CD14-positive monocyte (primary cell): Measurements from ENCODE around the gene HCRTR1. TPM values are rescaled to one million over a fixed set of nuclear protein-coding genes. Genes with fewer than 3 reads are reported as not detected.

ENCODE experiments used
- DNase-seq, 3 donors: peaks; one replicate each; pipeline ENCODE4 v3.0.0-alpha.2; 2011 to 2022
- H2AFZ ChIP-seq: 2 replicates; pipeline ENCODE4 v1.6.0; 2012; ENCODE audit warnings: mild to moderate bottlenecking, low read depth, low read length, inconsistent platforms; ENCODE audit not compliant: insufficient read depth, poor library complexity, severe bottlenecking
- H3K27ac ChIP-seq, 2 donors: 1 replicate in 1 of 2; 2 replicates in 1 of 2; pipeline ENCODE4 v1.5.1; 2012 to 2013; ENCODE audit warnings: low read length in 2 of 2, control low read depth in 1 of 2, inconsistent platforms in 1 of 2, low read depth in 1 of 2, mild to moderate bottlenecking in 1 of 2
- H3K27me3 ChIP-seq, 2 donors: one replicate each; pipeline versions ENCODE4 v1.6.0 to v1.6.1; 2011 to 2013; ENCODE audit warnings: low read length in 2 of 2; ENCODE audit not compliant: control insufficient read depth in 2 of 2, insufficient read depth in 2 of 2
- H3K36me3 ChIP-seq, 2 donors: replicated peaks in 1 of 2; 1 replicate in 1 of 2; 2 replicates in 1 of 2; pipeline versions ENCODE4 v1.5.1 to v1.6.1; 2012 to 2013; ENCODE audit warnings: low read length in 2 of 2, control low read depth in 1 of 2, inconsistent platforms in 1 of 2, mild to moderate bottlenecking in 1 of 2; ENCODE audit not compliant: insufficient read depth in 2 of 2, control insufficient read depth in 1 of 2
- H3K4me1 ChIP-seq, 2 donors: 1 replicate in 1 of 2; 2 replicates in 1 of 2; pipeline versions ENCODE4 v1.5.1 to v1.6.1; 2012 to 2013; ENCODE audit warnings: low read length in 2 of 2, control low read depth in 1 of 2, inconsistent platforms in 1 of 2, mild to moderate bottlenecking in 1 of 2, moderate library complexity in 1 of 2; ENCODE audit not compliant: insufficient read depth in 2 of 2, control insufficient read depth in 1 of 2
- H3K4me2 ChIP-seq: replicated peaks from 2 replicates; pipeline ENCODE3; 2012; ENCODE audit warnings: low read length, moderate library complexity, mild to moderate bottlenecking; ENCODE audit not compliant: poor library complexity, severe bottlenecking; ENCODE audit errors: extremely low read depth
- H3K4me3 ChIP-seq, 3 experiments: fragments of 200-600 bp in 1 of 3; sonication (generic) in 1 of 3; replicated peaks in 1 of 3; 1 replicate in 2 of 3; 2 replicates in 1 of 3; pipeline ENCODE4 v1.5.1; 2011 to 2013; ENCODE audit warnings: low read length in 3 of 3, mild to moderate bottlenecking in 3 of 3, control low read depth in 2 of 3, low read depth in 2 of 3, inconsistent platforms in 1 of 3, moderate library complexity in 1 of 3
- H3K79me2 ChIP-seq: 2 replicates; pipeline ENCODE4 v1.6.0; 2012; ENCODE audit warnings: mild to moderate bottlenecking, control low read depth, inconsistent platforms, low read length, moderate library complexity; ENCODE audit not compliant: insufficient read depth
- H3K9ac ChIP-seq: 2 replicates; pipeline ENCODE4 v1.6.0; 2017; ENCODE audit warnings: low read length, mild to moderate bottlenecking; ENCODE audit not compliant: insufficient read depth, poor library complexity, severe bottlenecking
- H3K9me3 ChIP-seq, 2 donors: replicated peaks in 1 of 2; 1 replicate in 1 of 2; 2 replicates in 1 of 2; pipeline versions ENCODE4 v1.5.1 to v1.6.1; 2012 to 2013; ENCODE audit warnings: low read length in 2 of 2, control low read depth in 1 of 2; ENCODE audit not compliant: control insufficient read depth in 1 of 2, insufficient read depth in 1 of 2
- H4K20me1 ChIP-seq: 2 replicates; pipeline ENCODE4 v1.6.0; 2012; ENCODE audit warnings: mild to moderate bottlenecking, low read length, control low read depth, moderate library complexity; ENCODE audit not compliant: insufficient read depth
- H3K27ac Mint-ChIP-seq, 7 donors: one replicate each; pipeline ENCODE4 v1.8.0; 2020; ENCODE audit warnings: mild to moderate bottlenecking in 7 of 7, mixed read lengths in 7 of 7, moderate library complexity in 6 of 7, inconsistent platforms in 2 of 7
- H3K27me3 Mint-ChIP-seq, 3 donors: one replicate each; pipeline ENCODE4 v1.8.0; 2021 to 2022; ENCODE audit warnings: low read depth in 3 of 3, mild to moderate bottlenecking in 3 of 3, mixed read lengths in 3 of 3, moderate library complexity in 3 of 3, inconsistent platforms in 1 of 3
- H3K36me3 Mint-ChIP-seq, 2 donors: one replicate each; pipeline ENCODE4 v1.8.0; 2020; ENCODE audit warnings: mixed read lengths in 2 of 2, inconsistent platforms in 1 of 2, mild to moderate bottlenecking in 1 of 2
- H3K4me1 Mint-ChIP-seq: one replicate; pipeline ENCODE4 v1.8.0; 2020; ENCODE audit warnings: mild to moderate bottlenecking, mixed read lengths
- H3K4me3 Mint-ChIP-seq, 2 donors: one replicate each; pipeline ENCODE4 v1.8.0; 2020; ENCODE audit warnings: mild to moderate bottlenecking in 2 of 2, mixed read lengths in 2 of 2, moderate library complexity in 1 of 2
- H3K9me3 Mint-ChIP-seq, 7 donors: one replicate each; pipeline ENCODE4 v1.8.0; 2020 to 2022; ENCODE audit warnings: mixed read lengths in 7 of 7, mild to moderate bottlenecking in 6 of 7, moderate library complexity in 6 of 7, inconsistent platforms in 2 of 7
- CTCF ChIP-seq: fragments of 200-600 bp; IDR thresholded peaks from one replicate; pipeline ENCODE4 v1.8.0; 2022; ENCODE audit warnings: antibody characterized with exemption, mild to moderate bottlenecking
- WGBS: methylation state at CpG from one replicate; pipeline ENCODE4 v1.1.5; 2013; ENCODE audit warnings: missing lambda C conversion rate; ENCODE audit not compliant: insufficient coverage; 5-methylcytosine and 5-hydroxymethylcytosine counted together
- intact Hi-C, 2 donors: fragments of 100-400 bp; cut with micrococcal nuclease; formaldehyde crosslinking; loops; one replicate each; pipeline versions ENCODE4 v1.15.0 to v1.15.1; 2023
- polyA plus RNA-seq, 3 donors: library from polyadenylated mRNA; depleted of rRNA in 1 of 3; unstranded in 2 of 3; stranded (reverse) in 1 of 3; fragments of 300-500 nt in 2 of 3; fragments of >200 nt in 1 of 3; fragmentation: Illumina TruSeq in 2 of 3; gene quantifications; 1 replicate in 2 of 3; 2 replicates in 1 of 3; pipeline ENCODE4 v1.2.3, GENCODE V29; 2012 to 2021

Gene HCRTR1
- polyA plus RNA-seq, 3 donors = not detected

- H3K9me3 ChIP-seq = no peaks in the 10 kb centered on the region
- Mint-ChIP-seq H3K4me3 (no peak overlapping the region), H3K27ac (no peak overlapping the region), H3K4me1 (peaks cover 13% of the 10 kb centered on the region), H3K9me3 (peaks cover 0 to 3% (median 0%) of the 10 kb centered on the region in 7 donors), H3K27me3 (peaks cover 16 to 33% (median 27%) of the 10 kb centered on the region in 3 donors), H3K36me3 (no peaks in the 10 kb centered on the region)
- H3K9ac ChIP-seq = no peak overlapping the region
- H3K27me3 ChIP-seq = peaks cover 0 to 21% of the 10 kb centered on the region in 2 donors
- no peaks in the 10 kb centered on the region for H3K36me3 ChIP-seq
- H3K4me3 ChIP-seq = no peak overlapping the region
- H4K20me1 ChIP-seq = no peaks in the 10 kb centered on the region
- TF ChIP-seq CTCF = no peak
- no peak overlapping the region for H3K27ac ChIP-seq
- no peak overlapping the region for H3K4me2 ChIP-seq
- WGBS = no CpG with 5 or more reads among the region's 9 CpGs
- no peak overlapping the region for H2AFZ ChIP-seq
- DNase-seq = no peak
- H3K4me1 ChIP-seq = peaks cover 9 to 10% of the 10 kb centered on the region in 2 donors
- no peaks in the 10 kb centered on the region for H3K79me2 ChIP-seq
- intact Hi-C loops = no loop called here
Observed at GRCh38 chr1:31673433-31673832, 55.9 kb downstream of the HCRTR1 start.

- Mint-ChIP-seq H3K4me3 (no peak overlapping the region), H3K4me1 (peaks cover 9% of the 10 kb centered on the region), H3K36me3 (no peaks in the 10 kb centered on the region), H3K27ac (no peak overlapping the region), H3K9me3 (peaks cover 0 to 1% (median 0%) of the 10 kb centered on the region in 7 donors), H3K27me3 (peaks cover 13 to 27% (median 22%) of the 10 kb centered on the region in 3 donors)
- TF ChIP-seq CTCF = no peak
- H3K36me3 ChIP-seq = no peaks in the 10 kb centered on the region
- intact Hi-C loops = no loop called here
- H3K27ac ChIP-seq = no peak overlapping the region
- H3K4me3 ChIP-seq = no peak overlapping the region
- no peak overlapping the region for H3K9ac ChIP-seq
- H3K79me2 ChIP-seq = no peaks in the 10 kb centered on the region
- no peak overlapping the region for H3K4me2 ChIP-seq
- H3K27me3 ChIP-seq = peaks cover 0 to 15% of the 10 kb centered on the region in 2 donors
- H3K4me1 ChIP-seq = peaks cover 8 to 9% of the 10 kb centered on the region in 2 donors
- no peaks in the 10 kb centered on the region for H3K9me3 ChIP-seq
- H2AFZ ChIP-seq = no peak overlapping the region
- 82% methylated on average over 6 of the region's 8 CpGs for WGBS
- H4K20me1 ChIP-seq = no peaks in the 10 kb centered on the region
- DNase-seq = no peak
Observed at GRCh38 chr1:31674626-31675025, 57.1 kb downstream of the HCRTR1 start.
